Type B pancreatic cell (in vitro differentiated cells): ENCODE measurements around the gene PTPN11. TPM values are rescaled to one million over a fixed set of nuclear protein-coding genes. Genes with fewer than 3 reads are reported as not detected.
"Not testable (repeated sequence)": the region's sequence is repeated elsewhere in the genome, so short reads cannot be mapped to it uniquely, and the experiment has no call there.

Experiments used
- DNase-seq: peaks from one replicate; pipeline ENCODE4 v3.0.0; 2021; ENCODE audit warnings: mixed read lengths; ENCODE audit not compliant: unreplicated experiment; ENCODE audit errors: extremely low spot score
- H3K27ac Mint-ChIP-seq: 2 replicates; pipeline ENCODE4 v1.8.0; 2021; ENCODE audit warnings: mild to moderate bottlenecking, mixed read lengths
- H3K27me3 Mint-ChIP-seq: 2 replicates; pipeline ENCODE4 v1.8.0; 2021; ENCODE audit warnings: mixed read lengths
- H3K36me3 Mint-ChIP-seq: 2 replicates; pipeline ENCODE4 v1.8.0; 2021; ENCODE audit warnings: mixed read lengths
- H3K4me1 Mint-ChIP-seq: one replicate; pipeline ENCODE4 v1.8.0; 2021; ENCODE audit warnings: mixed read lengths; ENCODE audit not compliant: unreplicated experiment
- H3K4me3 Mint-ChIP-seq: 2 replicates; pipeline ENCODE4 v1.8.0; 2021; ENCODE audit warnings: mild to moderate bottlenecking, mixed read lengths
- H3K9me3 Mint-ChIP-seq: 2 replicates; pipeline ENCODE4 v1.8.0; 2021; ENCODE audit warnings: mixed read lengths
- CTCF ChIP-seq: fragments of 200-600 bp; sonication (generic); conservative IDR thresholded peaks from 2 replicates; pipeline ENCODE4 v1.5.0; 2021; ENCODE audit warnings: antibody characterized with exemption, mild to moderate bottlenecking
- total RNA-seq: library from RNA; stranded (reverse); gene quantifications from 2 replicates; pipeline ENCODE4 v1.2.1, GENCODE V29; 2021; ENCODE audit warnings: low replicate concordance

The PTPN11 gene
- total RNA-seq, 1 donor from 2014 or later = 76.0 TPM

- no peaks in the 10 kb centered on the region for H3K9me3 Mint-ChIP-seq
- no peaks in the 10 kb centered on the region for H3K4me1 Mint-ChIP-seq
- DNase-seq = no peak
- no peak overlapping the region for H3K4me3 Mint-ChIP-seq
- H3K27ac Mint-ChIP-seq = no peak overlapping the region
- H3K27me3 Mint-ChIP-seq = no peaks in the 10 kb centered on the region
- peaks cover 4% of the 10 kb centered on the region for H3K36me3 Mint-ChIP-seq
- no peak for TF ChIP-seq CTCF
Measured at GRCh38 chr12:112431965-112432364, 13.2 kb downstream of the PTPN11 start.

- Mint-ChIP-seq H3K27ac (no peak overlapping the region), H3K4me3 (no peak overlapping the region), H3K4me1 (peaks cover 7% of the 10 kb centered on the region), H3K9me3 (no peaks in the 10 kb centered on the region), H3K27me3 (no peaks in the 10 kb centered on the region), H3K36me3 (no peaks in the 10 kb centered on the region)
- TF ChIP-seq CTCF = no peak
- no peak for DNase-seq
Measured at GRCh38 chr12:112433551-112433950, 14.8 kb downstream of the PTPN11 start.

GRCh38 chr12:112438645-112439044 is 19.9 kb downstream of the PTPN11 start:
- not testable (repeated sequence) for DNase-seq, H3K4me1 Mint-ChIP-seq, H3K27me3 Mint-ChIP-seq, H3K4me3 Mint-ChIP-seq, H3K9me3 Mint-ChIP-seq, H3K36me3 Mint-ChIP-seq, H3K27ac Mint-ChIP-seq

- Mint-ChIP-seq H3K9me3 (no peaks in the 10 kb centered on the region), H3K27me3 (no peaks in the 10 kb centered on the region), H3K27ac (no peak overlapping the region), H3K36me3 (no peaks in the 10 kb centered on the region), H3K4me3 (no peak overlapping the region), H3K4me1 (peaks cover 7% of the 10 kb centered on the region)
- TF ChIP-seq CTCF = no peak
- no peak for DNase-seq
Measured at GRCh38 chr12:112439769-112440168, 21.0 kb downstream of the PTPN11 start.

GRCh38 chr12:112440653-112441052 is 21.9 kb downstream of the PTPN11 start:
- H3K36me3 Mint-ChIP-seq, H3K27ac Mint-ChIP-seq, H3K9me3 Mint-ChIP-seq, H3K4me1 Mint-ChIP-seq, H3K27me3 Mint-ChIP-seq, H3K4me3 Mint-ChIP-seq, DNase-seq: not testable (repeated sequence)

- Mint-ChIP-seq H3K4me3 (no peak overlapping the region), H3K9me3 (no peaks in the 10 kb centered on the region), H3K27me3 (no peaks in the 10 kb centered on the region), H3K4me1 (no peaks in the 10 kb centered on the region), H3K27ac (no peak overlapping the region), H3K36me3 (peaks cover 5% of the 10 kb centered on the region)
- TF ChIP-seq CTCF = no peak
- DNase-seq = no peak
Measured at GRCh38 chr12:112443916-112444315, 25.2 kb downstream of the PTPN11 start.
